ENCODE results near the gene BGN. TPM values are rescaled to one million over a fixed set of nuclear protein-coding genes. Genes with fewer than 3 reads are reported as not detected.
A peak's percentile ranks its signal among the peaks of the same experiment; 100 is the strongest.

Gene BGN
- total RNA-seq, 2 donors from 2014 or later = not detected

DNA sequence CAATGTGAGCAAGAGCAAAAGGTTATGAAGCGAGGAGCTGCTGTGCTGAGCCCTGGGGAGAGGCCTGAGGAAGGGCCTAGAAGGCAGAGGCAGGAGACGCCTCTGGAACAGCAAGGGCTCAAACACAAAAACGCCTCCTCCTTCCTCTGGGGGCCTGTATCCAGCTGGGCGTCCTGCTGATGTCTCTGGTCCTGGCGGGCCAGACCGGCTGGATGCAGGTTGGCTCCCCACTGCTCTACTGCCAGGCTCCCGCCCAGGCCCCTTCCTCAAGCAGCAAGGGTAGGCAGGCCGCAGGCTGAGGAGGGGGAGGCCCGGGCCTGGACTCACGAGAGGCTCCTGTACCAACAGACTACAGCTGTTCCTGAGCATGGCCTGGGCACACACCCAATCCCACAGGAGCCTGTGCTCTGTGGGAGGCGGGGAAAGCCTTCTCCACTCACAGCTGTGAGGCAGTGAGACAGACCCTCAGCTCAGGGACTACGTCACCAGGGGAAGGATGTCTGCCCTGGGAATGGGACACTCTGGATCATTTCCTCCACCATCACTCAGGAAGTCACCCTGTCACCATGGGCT, 26.7 kb upstream of the BGN start:
- Mint-ChIP-seq H3K4me3 (no peak overlapping the region), H3K27me3 (ENCODE audit: low read depth) (no peaks in the 10 kb centered on the region), H3K9me3 (no peaks in the 10 kb centered on the region), H3K36me3 (ENCODE audit: insufficient read depth in 2 of 2) (no peaks in the 10 kb centered on the region), H3K27ac (no peak overlapping the region), H3K4me1 (ENCODE audit: low read depth) (peaks cover 16% of the 10 kb centered on the region)
- ATAC-seq (replicated peaks in 1 of 2) (no peak), DNase-seq (no peak)

DNA sequence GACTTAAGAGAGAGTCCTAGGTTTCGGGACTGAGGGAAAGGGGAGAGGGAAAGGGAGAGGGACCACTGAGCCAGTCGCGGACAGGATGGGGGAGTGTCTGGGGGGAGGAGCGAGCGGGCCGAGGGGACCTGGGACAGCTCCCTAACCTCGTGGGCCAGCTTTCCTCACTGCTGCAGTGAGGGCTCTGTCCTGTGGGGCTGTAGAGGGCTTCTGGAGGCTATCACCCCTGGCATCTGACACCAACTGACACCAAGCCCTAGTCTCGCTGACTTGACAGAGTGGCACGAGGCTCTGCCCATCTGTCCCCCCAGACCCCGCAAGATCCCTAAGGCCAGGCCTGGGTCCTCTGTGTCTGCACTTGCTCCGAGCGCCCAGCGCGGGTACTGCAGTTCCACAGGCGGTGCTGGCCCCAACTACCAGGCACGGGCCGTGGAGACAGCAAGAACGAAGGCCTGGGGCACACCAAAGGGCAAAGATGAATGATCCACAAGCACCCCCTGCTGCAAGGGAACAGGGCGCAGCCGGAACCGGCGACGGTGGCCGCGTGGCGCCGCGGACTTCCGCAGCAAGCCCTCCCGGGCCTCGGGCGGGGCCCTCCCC, 24.9 kb upstream of the BGN start:
- no peak overlapping the region for H3K27ac Mint-ChIP-seq
- ATAC-seq (replicated peaks in 1 of 2) = peak; percentile 46 to 48

DNA sequence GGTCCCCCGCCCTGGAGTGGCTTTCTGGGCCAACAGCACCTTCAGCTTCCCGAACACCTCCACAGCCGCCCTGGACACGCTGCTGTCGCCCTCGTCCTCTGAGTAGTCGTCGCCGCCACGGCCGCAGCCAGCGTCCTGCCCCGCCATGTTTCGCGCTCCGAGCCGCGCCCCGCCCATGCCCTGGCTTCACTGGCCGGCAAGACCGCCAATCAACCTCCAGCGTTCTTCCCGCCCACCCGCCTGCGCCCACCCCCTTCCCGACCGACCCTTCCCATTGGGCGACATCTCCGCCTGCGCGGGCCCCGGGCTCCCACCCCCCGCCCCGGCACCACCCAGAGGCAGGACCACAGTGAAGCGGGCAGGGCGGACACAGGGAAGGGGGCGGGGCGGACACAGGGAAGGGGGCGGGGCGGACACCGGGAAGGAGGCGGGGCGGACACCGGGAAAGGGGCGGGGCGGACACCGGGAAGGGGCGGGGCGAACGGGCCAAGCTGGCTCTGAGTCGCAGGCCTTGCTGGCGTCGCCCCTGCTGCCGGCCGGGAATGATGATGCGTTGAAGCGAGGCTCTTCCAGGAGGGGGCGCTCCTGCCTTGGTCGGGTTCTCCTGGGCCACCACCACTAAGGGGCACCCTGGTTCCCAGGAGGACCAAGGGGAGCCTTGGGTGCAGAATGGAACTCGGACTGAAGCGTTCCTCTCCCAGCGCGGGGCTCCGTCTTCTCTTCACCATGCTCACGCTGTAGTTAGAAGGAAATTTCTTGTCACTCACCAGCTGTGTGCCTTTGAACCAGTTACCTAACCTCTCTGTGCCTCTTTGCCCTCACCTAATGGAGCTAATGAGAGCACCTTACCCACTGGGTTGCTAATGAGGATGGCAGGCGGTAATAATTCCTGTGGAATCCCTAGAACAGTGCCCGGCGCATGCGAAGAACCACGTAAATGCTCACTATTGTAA, 24.1 kb upstream of the BGN start, which contains the start of gene HAUS7:
HAUS7 (minus strand) TSS at position 166 of the 953 bp plus-strand sequence; CDS start at position 147, 19 bp downstream.
- peak within 1 kb of the TSS; percentile 51 for H3K27ac Mint-ChIP-seq
- DNase-seq (peak; percentile 86 to 89), ATAC-seq (replicated peaks in 1 of 2) (peak; percentile 89)
- H3K36me3 Mint-ChIP-seq (ENCODE audit: insufficient read depth in 2 of 2) = no peaks in the 10 kb centered on the region
- H3K4me1 Mint-ChIP-seq (ENCODE audit: low read depth) = peaks cover 16% of the 10 kb centered on the region
- peak within 1 kb of the TSS; percentile 82 to 92 for H3K4me3 Mint-ChIP-seq
- no peaks in the 10 kb centered on the region for H3K27me3 Mint-ChIP-seq (ENCODE audit: low read depth)
- no peaks in the 10 kb centered on the region for H3K9me3 Mint-ChIP-seq

More for the DNA sequence above, 24.9 kb upstream of the BGN start:
- no peaks in the 10 kb centered on the region for H3K27me3 Mint-ChIP-seq (ENCODE audit: low read depth)
- DNase-seq = peak; percentile 22 to 29
- no peaks in the 10 kb centered on the region for H3K36me3 Mint-ChIP-seq (ENCODE audit: insufficient read depth in 2 of 2)
- no peaks in the 10 kb centered on the region for H3K9me3 Mint-ChIP-seq
- H3K4me3 Mint-ChIP-seq = peak overlapping the region; percentile 82 to 92
- H3K4me1 Mint-ChIP-seq (ENCODE audit: low read depth) = peaks cover 16% of the 10 kb centered on the region

DNA sequence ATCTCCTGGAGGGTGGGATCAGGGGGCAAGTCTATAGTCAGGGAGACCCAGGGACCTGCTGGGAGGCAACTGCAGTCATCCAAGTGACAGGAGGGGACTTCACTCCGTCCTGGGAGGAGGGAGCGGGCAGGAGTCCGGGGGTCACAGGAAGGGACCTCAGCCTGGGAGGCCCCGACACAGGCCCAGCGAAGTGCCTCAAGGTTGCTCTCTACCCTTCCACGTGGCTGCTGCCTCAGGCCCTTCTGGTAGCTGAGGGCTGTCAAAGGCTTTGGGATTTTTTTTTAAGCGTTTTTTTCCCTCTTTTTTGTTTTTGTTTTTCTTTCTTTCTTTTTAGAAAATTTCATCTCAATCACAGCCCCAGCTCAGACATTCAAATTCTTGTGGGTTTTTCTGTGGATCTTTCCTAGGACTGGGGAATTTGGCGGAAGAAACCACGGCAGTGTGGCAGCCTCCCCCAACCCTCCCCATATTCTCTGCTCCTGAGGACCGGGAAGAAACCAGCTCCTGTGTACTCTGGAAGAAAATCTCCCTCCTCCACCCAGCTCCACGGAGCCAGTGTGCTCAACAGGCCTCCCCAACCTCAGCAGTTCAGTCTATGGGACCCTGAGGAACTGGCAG, 23.0 kb upstream of the BGN start:
- Mint-ChIP-seq H3K4me3 (no peak overlapping the region), H3K27ac (no peak overlapping the region), H3K36me3 (ENCODE audit: insufficient read depth in 2 of 2) (no peaks in the 10 kb centered on the region), H3K27me3 (ENCODE audit: low read depth) (peaks cover 6% of the 10 kb centered on the region), H3K9me3 (no peaks in the 10 kb centered on the region), H3K4me1 (ENCODE audit: low read depth) (peaks cover 16% of the 10 kb centered on the region)
- DNase-seq (no peak), ATAC-seq (replicated peaks in 1 of 2) (no peak)

GRCh38 chrX:153473126-153473525, 21.7 kb upstream of the BGN start:
- Mint-ChIP-seq H3K4me3 (peak overlapping the region in 1 of 2 donors; percentile 50), H3K27ac (no peak overlapping the region), H3K36me3 (ENCODE audit: insufficient read depth in 2 of 2) (no peaks in the 10 kb centered on the region), H3K9me3 (no peaks in the 10 kb centered on the region), H3K4me1 (ENCODE audit: low read depth) (peaks cover 10% of the 10 kb centered on the region), H3K27me3 (ENCODE audit: low read depth) (peaks cover 6% of the 10 kb centered on the region)
- ATAC-seq (replicated peaks in 1 of 2) (no peak), DNase-seq (no peak)

DNA sequence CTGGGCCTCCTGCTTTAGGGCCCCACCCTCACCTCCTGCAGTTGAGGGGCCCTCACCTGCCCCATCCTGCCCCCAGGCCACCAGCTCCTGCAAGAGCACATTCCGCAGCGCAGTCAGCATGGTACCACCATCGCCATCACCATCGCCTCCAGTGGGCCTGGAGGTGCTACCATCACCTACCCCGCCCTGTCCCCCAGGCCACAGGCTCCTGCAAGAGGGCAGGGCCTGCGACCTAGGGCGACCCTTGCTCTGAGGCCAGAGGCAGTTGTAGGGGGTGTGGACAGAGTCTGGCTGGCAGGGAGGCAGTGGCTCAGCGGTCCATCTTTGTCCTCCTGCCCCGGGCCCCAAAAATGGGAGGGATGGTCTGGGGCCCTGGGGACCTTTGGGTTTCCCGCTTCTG, 20.5 kb upstream of the BGN start:
- Mint-ChIP-seq H3K27ac (no peak overlapping the region), H3K36me3 (ENCODE audit: insufficient read depth in 2 of 2) (no peaks in the 10 kb centered on the region), H3K4me1 (ENCODE audit: low read depth) (peaks cover 4% of the 10 kb centered on the region), H3K9me3 (no peaks in the 10 kb centered on the region), H3K4me3 (peak overlapping the region in 1 of 2 donors; percentile 27), H3K27me3 (ENCODE audit: low read depth) (peaks cover 6% of the 10 kb centered on the region)
- ATAC-seq (replicated peaks in 1 of 2) (no peak), DNase-seq (no peak)

DNA sequence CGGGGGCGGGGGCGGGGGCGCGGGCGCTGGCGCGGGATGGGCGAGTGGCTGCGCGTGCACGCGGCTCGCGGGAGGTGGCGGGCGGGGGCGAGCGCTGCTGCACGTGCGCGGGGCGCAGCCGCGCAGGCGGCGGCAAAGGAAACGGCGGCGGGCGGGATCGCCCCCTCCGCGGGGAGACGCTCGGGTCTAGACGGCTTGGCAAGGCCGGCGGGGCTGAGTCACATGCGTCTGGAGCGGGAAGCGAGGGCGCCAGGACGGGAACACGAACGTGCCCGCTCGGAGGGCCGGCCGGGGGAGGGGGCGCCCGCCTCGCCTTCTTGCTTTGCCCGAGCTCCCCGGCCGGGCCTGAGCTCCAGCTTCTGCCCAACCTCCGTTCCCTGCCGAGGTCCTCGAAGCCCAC, 20.1 kb upstream of the BGN start:
- no peaks in the 10 kb centered on the region for H3K9me3 Mint-ChIP-seq
- H3K27me3 Mint-ChIP-seq (ENCODE audit: low read depth) = peaks cover 6% of the 10 kb centered on the region

DNA sequence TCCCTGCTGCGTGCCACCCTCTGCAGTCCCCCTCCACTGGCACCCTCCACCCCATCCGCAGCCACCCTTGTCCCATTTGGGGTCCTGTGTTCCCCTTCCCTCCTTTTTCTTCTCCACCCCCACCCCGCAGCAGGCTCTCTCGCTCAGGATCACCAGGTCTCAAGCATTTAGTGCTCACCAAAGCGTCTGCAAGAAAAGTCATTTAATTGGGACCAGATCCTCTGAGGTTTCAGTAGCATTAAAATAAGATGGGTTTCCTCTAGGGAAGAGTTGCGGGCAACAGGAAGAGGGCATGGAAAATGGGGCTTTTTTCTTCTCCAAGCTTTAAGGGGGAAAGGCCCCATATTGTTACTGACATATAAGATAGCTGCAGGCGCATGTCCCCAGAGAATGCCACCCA, 19.5 kb upstream of the BGN start:
- ATAC-seq (replicated peaks in 1 of 2) = no peak
- Mint-ChIP-seq H3K36me3 (ENCODE audit: insufficient read depth in 2 of 2) (no peaks in the 10 kb centered on the region), H3K27me3 (ENCODE audit: low read depth) (peaks cover 6% of the 10 kb centered on the region), H3K9me3 (no peaks in the 10 kb centered on the region), H3K4me3 (peak overlapping the region in 1 of 2 donors; percentile 49), H3K27ac (no peak overlapping the region), H3K4me1 (ENCODE audit: low read depth) (peaks cover 4% of the 10 kb centered on the region)
- DNase-seq = no peak

More for the DNA sequence above, 20.1 kb upstream of the BGN start:
- Mint-ChIP-seq H3K27ac (no peak overlapping the region), H3K4me1 (ENCODE audit: low read depth) (peaks cover 4% of the 10 kb centered on the region), H3K4me3 (no peak overlapping the region), H3K36me3 (ENCODE audit: insufficient read depth in 2 of 2) (no peaks in the 10 kb centered on the region)
- DNase-seq (peak; percentile 37 to 41), ATAC-seq (replicated peaks in 1 of 2) (no peak)

DNA sequence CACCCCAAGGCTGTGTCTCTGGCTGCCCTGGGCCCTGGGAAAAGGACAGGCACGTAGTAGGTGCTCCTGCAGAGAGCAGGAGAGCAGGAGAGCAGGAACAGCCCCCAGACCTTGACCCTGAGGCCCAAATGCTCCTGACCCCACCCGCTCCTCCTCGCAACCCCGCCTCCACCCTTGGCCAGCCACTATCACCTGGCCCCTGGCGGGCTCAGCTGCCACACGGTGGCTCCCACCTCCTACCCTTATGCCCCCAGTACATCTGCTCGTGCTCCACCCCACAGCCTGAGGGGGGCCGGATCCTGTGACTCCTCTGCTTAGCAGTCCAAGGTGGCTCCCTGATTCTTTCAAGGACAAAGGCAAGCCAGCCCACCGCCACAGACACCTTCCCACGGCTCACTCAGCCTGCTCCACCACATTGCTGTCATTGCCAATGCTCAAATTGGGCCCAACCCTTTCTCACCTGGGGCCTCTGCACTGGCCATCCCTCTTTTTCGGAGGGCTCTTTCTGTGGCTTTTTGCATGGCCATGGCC, 19.0 kb upstream of the BGN start:
- peak overlapping the region in 1 of 2 donors; percentile 16 for H3K4me3 Mint-ChIP-seq
- H3K27me3 Mint-ChIP-seq (ENCODE audit: low read depth) = peaks cover 6% of the 10 kb centered on the region
- H3K9me3 Mint-ChIP-seq = no peaks in the 10 kb centered on the region

DNA sequence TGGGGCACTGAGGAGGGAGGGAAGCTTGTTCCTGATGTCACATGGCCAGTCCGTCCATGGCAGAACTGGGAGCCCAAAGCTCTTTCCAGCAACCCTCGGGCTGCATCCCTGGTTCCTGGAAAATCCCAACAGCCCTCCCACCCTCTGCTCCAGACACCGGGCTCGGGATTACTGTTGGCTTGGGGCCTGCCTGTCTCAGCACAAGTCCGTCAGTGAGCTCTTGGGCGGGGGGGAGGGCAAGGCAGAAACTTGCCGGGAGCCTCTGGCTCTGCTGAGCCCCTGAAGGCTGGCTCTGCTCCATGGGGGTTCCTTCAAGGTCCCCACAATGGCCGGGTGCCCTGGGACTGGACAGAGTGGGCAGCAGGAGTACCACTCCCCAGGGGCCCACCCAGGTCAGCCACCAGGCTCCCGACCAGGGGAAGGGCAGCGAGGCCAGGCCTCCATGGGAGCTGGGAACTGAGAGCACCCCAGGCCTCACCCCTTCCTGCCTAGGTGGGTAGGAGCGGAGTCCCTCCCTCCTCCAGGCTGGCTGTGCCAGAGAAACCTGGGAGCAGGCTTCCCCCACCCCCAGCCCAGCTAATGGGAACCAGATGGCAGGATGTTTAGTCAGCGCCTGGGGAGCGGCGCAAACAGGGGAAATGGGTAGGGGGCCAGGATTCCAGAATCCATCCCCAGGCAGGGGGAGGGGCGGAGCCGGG, 18.0 kb upstream of the BGN start:
- H3K27me3 Mint-ChIP-seq (ENCODE audit: low read depth) = peaks cover 6% of the 10 kb centered on the region
- no peaks in the 10 kb centered on the region for H3K36me3 Mint-ChIP-seq (ENCODE audit: insufficient read depth in 2 of 2)
- ATAC-seq (replicated peaks in 1 of 2) (no peak), DNase-seq (no peak)
- no peak overlapping the region for H3K4me3 Mint-ChIP-seq
- no peaks in the 10 kb centered on the region for H3K9me3 Mint-ChIP-seq
- H3K27ac Mint-ChIP-seq = no peak overlapping the region
- H3K4me1 Mint-ChIP-seq (ENCODE audit: low read depth) = no peaks in the 10 kb centered on the region

More for the DNA sequence above, 19.0 kb upstream of the BGN start:
- DNase-seq (no peak), ATAC-seq (replicated peaks in 1 of 2) (no peak)
- H3K4me1 Mint-ChIP-seq (ENCODE audit: low read depth) = peaks cover 4% of the 10 kb centered on the region
- no peaks in the 10 kb centered on the region for H3K36me3 Mint-ChIP-seq (ENCODE audit: insufficient read depth in 2 of 2)
- H3K27ac Mint-ChIP-seq = no peak overlapping the region

DNA sequence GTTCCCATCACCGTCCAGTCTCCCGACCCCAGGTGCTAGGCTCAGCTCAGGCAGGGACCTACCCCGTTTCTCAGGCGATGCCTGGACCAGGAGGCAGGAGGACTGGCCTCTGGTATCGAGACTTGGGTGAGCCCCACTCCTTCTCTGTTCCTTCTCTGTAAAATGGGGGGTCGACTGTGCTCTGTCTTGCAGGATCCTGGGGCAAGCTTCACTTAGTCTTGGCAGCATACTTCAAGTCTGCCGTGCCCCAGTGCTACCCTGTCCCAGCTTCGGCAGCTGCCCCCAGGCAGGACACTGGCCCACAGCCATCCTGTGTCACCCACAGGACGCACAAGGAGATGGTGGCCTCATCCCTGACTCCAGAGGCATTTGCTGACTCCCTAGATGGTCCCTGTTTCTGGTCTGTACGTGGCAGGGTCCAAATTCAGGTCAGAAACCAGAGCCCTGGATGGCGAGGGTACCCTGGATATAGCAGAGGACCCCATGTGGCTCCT, 17.4 kb upstream of the BGN start:
- no peaks in the 10 kb centered on the region for H3K36me3 Mint-ChIP-seq (ENCODE audit: insufficient read depth in 2 of 2)
- no peak overlapping the region for H3K4me3 Mint-ChIP-seq
- ATAC-seq (replicated peaks in 1 of 2) (no peak), DNase-seq (no peak)
- no peaks in the 10 kb centered on the region for H3K4me1 Mint-ChIP-seq (ENCODE audit: low read depth)
- H3K27me3 Mint-ChIP-seq (ENCODE audit: low read depth) = peaks cover 6% of the 10 kb centered on the region
- H3K27ac Mint-ChIP-seq = no peak overlapping the region
- no peaks in the 10 kb centered on the region for H3K9me3 Mint-ChIP-seq

DNA sequence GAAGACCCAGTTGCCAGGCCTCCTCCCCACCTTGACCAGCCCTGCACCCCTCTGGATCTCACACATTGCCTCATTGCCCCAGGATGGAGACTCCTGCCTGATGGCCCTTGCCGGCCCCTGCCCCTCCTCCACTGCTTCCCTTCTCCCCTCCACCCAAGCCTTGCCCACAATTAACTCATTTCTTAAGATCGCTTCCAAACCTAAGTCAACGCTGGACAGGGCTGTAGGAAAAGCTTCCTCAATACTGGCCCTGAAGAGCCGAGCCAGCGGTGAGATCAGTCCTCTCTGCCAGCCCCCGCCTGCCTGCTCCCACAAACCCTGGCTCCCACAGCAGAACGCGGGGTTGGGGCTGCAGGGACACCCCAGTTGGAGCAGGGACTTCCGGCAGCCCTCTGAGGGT, 16.9 kb upstream of the BGN start:
- Mint-ChIP-seq H3K4me3 (no peak overlapping the region), H3K36me3 (ENCODE audit: insufficient read depth in 2 of 2) (no peaks in the 10 kb centered on the region), H3K27me3 (ENCODE audit: low read depth) (peaks cover 6% of the 10 kb centered on the region), H3K4me1 (ENCODE audit: low read depth) (no peaks in the 10 kb centered on the region), H3K27ac (no peak overlapping the region), H3K9me3 (no peaks in the 10 kb centered on the region)
- DNase-seq (no peak), ATAC-seq (replicated peaks in 1 of 2) (no peak)
